ENCODE data around the gene LAMB1.

Gene LAMB1

GRCh38 chr7:107944411-107945169, 58.4 kb downstream of the LAMB1 start:
- TF ChIP-seq CTCF (IDR thresholded peaks at IDR 0.05; ENCODE audit: insufficient read depth, low read depth, low read length, missing control alignments), result no peak
- H3K4me3 ChIP-seq (ENCODE audit: low read depth, low read length), result no peak overlapping the region
- no peak for DNase-seq (ENCODE audit: low read depth)

- H3K4me3 ChIP-seq (ENCODE audit: low read depth, low read length), result no peak overlapping the region
- DNase-seq (ENCODE audit: low read depth), result no peak
- TF ChIP-seq CTCF (IDR thresholded peaks at IDR 0.05; ENCODE audit: insufficient read depth, low read depth, low read length, missing control alignments), result no peak
These were observed 59.9 kb downstream of the LAMB1 start for GRCh38 chr7:107943018-107943417.

- no peak for TF ChIP-seq CTCF (IDR thresholded peaks at IDR 0.05; ENCODE audit: insufficient read depth, low read depth, low read length, missing control alignments)
These were observed 62.0 kb downstream of the LAMB1 start for GRCh38 chr7:107940951-107941350.

GRCh38 chr7:107939573-107940489, 63.1 kb downstream of the LAMB1 start:
- no peak for DNase-seq (ENCODE audit: low read depth)
- H3K4me3 ChIP-seq (ENCODE audit: low read depth, low read length), result no peak overlapping the region
- TF ChIP-seq CTCF (IDR thresholded peaks at IDR 0.05; ENCODE audit: insufficient read depth, low read depth, low read length, missing control alignments), result no peak

More at GRCh38 chr7:107940951-107941350, 62.0 kb downstream of the LAMB1 start:
- no peak overlapping the region for H3K4me3 ChIP-seq (ENCODE audit: low read depth, low read length)
- DNase-seq (ENCODE audit: low read depth), result no peak

- H3K4me3 ChIP-seq (ENCODE audit: low read depth, low read length), result no peak overlapping the region
- no peak for TF ChIP-seq CTCF (IDR thresholded peaks at IDR 0.05; ENCODE audit: insufficient read depth, low read depth, low read length, missing control alignments)
- no peak for DNase-seq (ENCODE audit: low read depth)
These were observed 64.3 kb downstream of the LAMB1 start for GRCh38 chr7:107938456-107939250.

- DNase-seq (ENCODE audit: low read depth), result no peak
- TF ChIP-seq CTCF (IDR thresholded peaks at IDR 0.05; ENCODE audit: insufficient read depth, low read depth, low read length, missing control alignments), result no peak
These were observed 65.4 kb downstream of the LAMB1 start for GRCh38 chr7:107937531-107937930.

More at GRCh38 chr7:107937531-107937930, 65.4 kb downstream of the LAMB1 start:
- H3K4me3 ChIP-seq (ENCODE audit: low read depth, low read length), result no peak overlapping the region

Data from GM12865 (cell line).